PFSK-1 (cell line): ENCODE measurements around the gene CRYGA.

Experiments
- FOXP2 ChIP-seq: optimal IDR thresholded peaks from 2 replicates; pipeline ENCODE3; 2011; ENCODE audit warnings: borderline replicate concordance, control low read depth, inconsistent platforms; ENCODE audit not compliant: insufficient read depth; ENCODE audit errors: extremely low read length, extremely low read depth
- POLR2AphosphoS5 ChIP-seq: IDR thresholded peaks from 2 replicates; pipeline ENCODE4 v1.6.1; 2012; ENCODE audit warnings: low read depth, mild to moderate bottlenecking, control low read depth, low read length, moderate library complexity
- SIN3A ChIP-seq: IDR thresholded peaks from 2 replicates; pipeline ENCODE4 v1.6.1; 2012; ENCODE audit warnings: mild to moderate bottlenecking, low read length, moderate library complexity, borderline replicate concordance; ENCODE audit not compliant: insufficient read depth
- TAF1 ChIP-seq: IDR thresholded peaks from 2 replicates; pipeline ENCODE4 v1.6.1; 2012; ENCODE audit warnings: low read length, control low read depth, borderline replicate concordance; ENCODE audit not compliant: insufficient read depth
- TF ChIP-seq, protein P1 (sequence below), 2 experiments: IDR thresholded peaks; 2 replicates each; pipeline versions ENCODE4 v1.6.1 to v1.8.0; 2011 to 2012; ENCODE audit warnings: low read depth in 2 of 2, low read length in 2 of 2, control low read depth in 1 of 2, inconsistent platforms in 1 of 2, mild to moderate bottlenecking in 1 of 2, moderate library complexity in 1 of 2; ENCODE audit not compliant: insufficient read depth in 1 of 2

CRYGA gene

DNA sequence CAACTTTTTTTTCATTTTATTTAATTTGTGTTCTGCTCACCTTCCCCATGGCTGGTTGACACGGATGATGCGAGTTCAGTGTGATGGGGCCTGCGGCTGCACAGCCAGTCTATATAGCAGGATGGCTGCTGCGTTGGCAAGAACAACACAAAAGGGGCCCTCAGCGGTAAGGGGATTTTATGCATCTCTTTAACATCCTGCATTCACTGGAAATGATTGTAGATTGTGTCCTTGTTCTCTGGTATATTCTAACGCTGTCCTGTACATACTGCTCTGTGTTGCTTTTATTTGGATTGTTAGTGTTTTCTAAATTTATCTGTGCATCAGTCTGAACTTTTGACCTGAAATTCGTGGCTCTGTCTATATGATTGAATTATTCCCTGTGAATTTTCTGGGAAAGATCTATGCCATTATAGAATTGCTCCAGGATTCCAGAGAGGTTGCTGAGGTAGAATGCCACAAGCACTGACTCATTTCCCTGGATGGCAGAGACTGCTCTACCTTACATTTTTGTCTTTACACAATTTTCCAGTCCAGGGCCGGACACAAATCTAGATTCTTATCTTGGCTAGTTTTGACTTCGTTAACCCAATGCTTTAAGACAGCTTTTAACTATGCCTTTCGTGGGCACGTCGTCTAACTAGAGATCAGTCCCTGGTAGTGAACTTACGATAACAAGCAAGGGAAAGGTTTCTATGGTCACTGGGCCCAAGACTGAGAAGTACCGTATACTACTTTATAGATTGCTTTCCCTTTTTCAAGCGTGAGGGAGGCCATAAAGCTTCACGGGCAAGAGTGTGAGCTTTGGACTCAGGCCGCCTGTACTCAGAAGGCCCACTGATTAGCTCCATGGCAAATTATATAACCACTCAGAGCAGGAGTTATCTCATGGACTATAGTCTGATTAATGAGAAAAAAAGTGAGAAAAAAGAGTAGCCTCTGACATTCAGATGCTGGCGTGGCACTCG is 33.4 kb downstream of the CRYGA start, which contains the start of gene CRYGC:
Gene CRYGC, minus strand, starts transcription at position 85 of the 968 bp plus-strand sequence. Its CDS starts 36 bp downstream, at position 49.
- TF ChIP-seq POLR2AphosphoS5: no peak
- TF ChIP-seq, protein P1, sequence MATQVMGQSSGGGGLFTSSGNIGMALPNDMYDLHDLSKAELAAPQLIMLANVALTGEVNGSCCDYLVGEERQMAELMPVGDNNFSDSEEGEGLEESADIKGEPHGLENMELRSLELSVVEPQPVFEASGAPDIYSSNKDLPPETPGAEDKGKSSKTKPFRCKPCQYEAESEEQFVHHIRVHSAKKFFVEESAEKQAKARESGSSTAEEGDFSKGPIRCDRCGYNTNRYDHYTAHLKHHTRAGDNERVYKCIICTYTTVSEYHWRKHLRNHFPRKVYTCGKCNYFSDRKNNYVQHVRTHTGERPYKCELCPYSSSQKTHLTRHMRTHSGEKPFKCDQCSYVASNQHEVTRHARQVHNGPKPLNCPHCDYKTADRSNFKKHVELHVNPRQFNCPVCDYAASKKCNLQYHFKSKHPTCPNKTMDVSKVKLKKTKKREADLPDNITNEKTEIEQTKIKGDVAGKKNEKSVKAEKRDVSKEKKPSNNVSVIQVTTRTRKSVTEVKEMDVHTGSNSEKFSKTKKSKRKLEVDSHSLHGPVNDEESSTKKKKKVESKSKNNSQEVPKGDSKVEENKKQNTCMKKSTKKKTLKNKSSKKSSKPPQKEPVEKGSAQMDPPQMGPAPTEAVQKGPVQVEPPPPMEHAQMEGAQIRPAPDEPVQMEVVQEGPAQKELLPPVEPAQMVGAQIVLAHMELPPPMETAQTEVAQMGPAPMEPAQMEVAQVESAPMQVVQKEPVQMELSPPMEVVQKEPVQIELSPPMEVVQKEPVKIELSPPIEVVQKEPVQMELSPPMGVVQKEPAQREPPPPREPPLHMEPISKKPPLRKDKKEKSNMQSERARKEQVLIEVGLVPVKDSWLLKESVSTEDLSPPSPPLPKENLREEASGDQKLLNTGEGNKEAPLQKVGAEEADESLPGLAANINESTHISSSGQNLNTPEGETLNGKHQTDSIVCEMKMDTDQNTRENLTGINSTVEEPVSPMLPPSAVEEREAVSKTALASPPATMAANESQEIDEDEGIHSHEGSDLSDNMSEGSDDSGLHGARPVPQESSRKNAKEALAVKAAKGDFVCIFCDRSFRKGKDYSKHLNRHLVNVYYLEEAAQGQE (IDR thresholded peaks at IDR 0.05; ENCODE audit: insufficient read depth in 1 of 2, low read depth in 2 of 2, low read length in 2 of 2): no peak
- no peak for TF ChIP-seq FOXP2
- no peak for TF ChIP-seq SIN3A
- no peak for TF ChIP-seq TAF1

DNA sequence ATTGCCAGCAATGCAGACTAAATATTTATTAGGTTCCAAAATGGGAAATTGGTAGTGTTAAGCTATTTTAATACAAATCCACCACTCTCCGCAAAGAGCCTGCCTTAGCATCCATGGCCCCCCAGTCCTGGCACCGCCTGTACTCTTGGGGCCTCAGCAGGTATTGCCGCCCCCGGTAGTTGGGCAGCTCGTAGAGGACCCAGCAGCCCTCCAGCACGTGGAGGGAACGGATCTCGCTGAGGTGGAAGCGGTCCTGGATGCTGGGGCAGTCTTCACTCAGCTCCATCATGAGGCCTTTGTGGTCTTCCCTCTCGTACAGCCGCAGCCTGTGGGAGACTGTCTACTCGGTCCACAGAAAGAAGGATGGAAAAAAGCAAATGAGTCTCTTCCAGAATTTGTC is 35.3 kb downstream of the CRYGA start:
- TF ChIP-seq POLR2AphosphoS5 (no peak), SIN3A (no peak), TAF1 (no peak), FOXP2 (no peak)
- TF ChIP-seq, protein P1 (IDR thresholded peaks at IDR 0.05; ENCODE audit: insufficient read depth in 1 of 2, low read depth in 2 of 2, low read length in 2 of 2): no peak

DNA sequence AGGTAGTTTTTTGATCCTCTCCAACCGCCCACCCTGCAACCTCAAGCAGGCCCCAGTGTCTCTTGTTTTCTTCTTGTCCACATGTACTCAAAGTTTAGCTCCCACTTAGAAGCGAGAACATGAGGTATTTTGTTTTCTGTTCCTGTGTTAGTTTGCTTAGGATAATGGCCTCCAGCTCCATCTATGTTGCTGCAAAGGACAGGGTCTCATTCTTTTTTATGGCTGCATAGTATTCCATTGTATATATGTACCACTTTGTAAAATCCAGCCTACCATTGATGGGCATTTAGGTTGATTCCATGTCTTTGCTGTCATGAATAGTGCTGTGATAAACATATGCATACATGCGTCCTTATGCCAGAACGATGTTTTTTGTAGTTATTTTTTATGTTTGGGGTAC is 36.3 kb downstream of the CRYGA start:
- TF ChIP-seq, protein P1 (IDR thresholded peaks at IDR 0.05; ENCODE audit: insufficient read depth in 1 of 2, low read depth in 2 of 2, low read length in 2 of 2): no peak
- TF ChIP-seq SIN3A (no peak), TAF1 (no peak), FOXP2 (no peak), POLR2AphosphoS5 (no peak)

DNA sequence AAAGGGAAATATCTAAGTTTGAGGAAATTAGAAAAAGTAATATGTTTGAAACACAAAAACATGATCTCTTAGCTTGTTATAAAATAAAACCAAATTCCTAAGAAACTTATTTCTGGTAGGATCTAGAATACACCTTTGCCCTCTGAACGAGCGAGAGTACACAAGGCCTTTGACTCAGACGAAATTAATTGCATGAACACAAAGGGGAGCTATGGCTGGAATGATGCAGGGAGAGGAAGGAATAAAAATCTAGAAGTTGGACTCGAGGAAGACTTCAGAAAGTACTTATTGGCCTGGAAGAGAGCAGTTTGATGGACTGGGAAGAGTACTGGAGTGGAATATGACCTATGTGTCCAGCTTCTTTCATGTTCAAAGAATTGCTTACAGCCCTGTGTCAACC is 38.1 kb downstream of the CRYGA start:
- TF ChIP-seq FOXP2 (no peak), TAF1 (no peak), POLR2AphosphoS5 (no peak), SIN3A (no peak)
- TF ChIP-seq, protein P1 (IDR thresholded peaks at IDR 0.05; ENCODE audit: insufficient read depth in 1 of 2, low read depth in 2 of 2, low read length in 2 of 2): no peak
